ENCODE measurements around the gene ZNF414. TPM values are rescaled to one million over a fixed set of nuclear protein-coding genes. Genes with fewer than 3 reads are reported as not detected.

ZNF414 gene
- total and polyA plus RNA-seq, 10 of the 15 experiments (the other 5 are each of a cell fraction or from before 2014, with no cell fraction given): 0.16 to 23.7 (median 5.3) TPM; not detected in 1

GRCh38 chr19:8466018-8466417 lies 47.9 kb downstream of the ZNF414 start (continued):
- no peak for TF ChIP-seq ZBTB4 (CRISPR knock-in tag; IDR thresholded peaks at IDR 0.05)
- no peak for TF ChIP-seq SMARCA5 (IDR thresholded peaks at IDR 0.05)
- no peak for TF ChIP-seq CBX3 (IDR thresholded peaks at IDR 0.05; ENCODE audit: borderline replicate concordance, low read depth)
- TF ChIP-seq IRF4 (IDR thresholded peaks at IDR 0.05; ENCODE audit: low read depth, low read length): no peak
- no peak for TF ChIP-seq SIX5 (IDR thresholded peaks at IDR 0.05; ENCODE audit: low read depth, low read length, severe bottlenecking)
- no peak for TF ChIP-seq WRNIP1 (IDR thresholded peaks at IDR 0.05; ENCODE audit: borderline replicate concordance, low read depth, low read length)
- no peak for TF ChIP-seq ZNF274 (IDR thresholded peaks at IDR 0.05; ENCODE audit: insufficient read depth, insufficient read length)
- no peak for TF ChIP-seq RB1 (IDR thresholded peaks at IDR 0.05; ENCODE audit: borderline replicate concordance)
- no peak for TF ChIP-seq BHLHE40 (IDR thresholded peaks at IDR 0.05; ENCODE audit: borderline replicate concordance in 1 of 2, low read depth in 2 of 2, low read length in 1 of 2)
- no peak for TF ChIP-seq ZBTB33 (IDR thresholded peaks at IDR 0.05)
- TF ChIP-seq E2F8 (IDR thresholded peaks at IDR 0.05; ENCODE audit: low read depth, partially characterized antibody): no peak

All from GM12878 (cell line).